ENCODE results near the gene SPRED2.
A peak's percentile ranks its signal among the peaks of the same experiment; 100 is the strongest.

SPRED2 gene

GRCh38 chr2:65326276-65326675 lies 106.1 kb downstream of the SPRED2 start:
- TF ChIP-seq CTCF (IDR thresholded peaks at IDR 0.05; ENCODE audit: insufficient read depth, low read length, poor library complexity, severe bottlenecking) = no peak
- Histone ChIP-seq H3K4me3 (replicated peaks; ENCODE audit: low read depth, low read length) (no peak overlapping the region), H3K27me3 (replicated peaks; ENCODE audit: control insufficient read depth, insufficient read depth, low read length) (no peaks in the 10 kb centered on the region; the same call in 1 of the 2 replicates), H3K36me3 (ENCODE audit: control insufficient read depth, insufficient read depth, low read length) (no peaks in the 10 kb centered on the region)
- DNase-seq (ENCODE audit: extremely low read depth, insufficient read length) = no peak

- TF ChIP-seq CTCF (IDR thresholded peaks at IDR 0.05; ENCODE audit: insufficient read depth, low read length, poor library complexity, severe bottlenecking) = no peak
- no peak overlapping the region for H3K4me3 ChIP-seq (replicated peaks; ENCODE audit: low read depth, low read length)
- no peaks in the 10 kb centered on the region for H3K36me3 ChIP-seq (ENCODE audit: control insufficient read depth, insufficient read depth, low read length)
- no peaks in the 10 kb centered on the region; the same call in 1 of the 2 replicates for H3K27me3 ChIP-seq (replicated peaks; ENCODE audit: control insufficient read depth, insufficient read depth, low read length)
- DNase-seq (ENCODE audit: extremely low read depth, insufficient read length) = no peak
These were observed 107.3 kb downstream of the SPRED2 start for GRCh38 chr2:65325066-65325465.

GRCh38 chr2:65320946-65321345 lies 111.5 kb downstream of the SPRED2 start:
- DNase-seq (ENCODE audit: extremely low read depth, insufficient read length) = no peak
- H3K36me3 ChIP-seq (ENCODE audit: control insufficient read depth, insufficient read depth, low read length) = no peaks in the 10 kb centered on the region
- no peak overlapping the region for H3K4me3 ChIP-seq (replicated peaks; ENCODE audit: low read depth, low read length)
- TF ChIP-seq CTCF (IDR thresholded peaks at IDR 0.05; ENCODE audit: insufficient read depth, low read length, poor library complexity, severe bottlenecking) = no peak
- H3K27me3 ChIP-seq (replicated peaks; ENCODE audit: control insufficient read depth, insufficient read depth, low read length) = no peaks in the 10 kb centered on the region; the same call in 1 of the 2 replicates

- peak; percentile 60 for DNase-seq (ENCODE audit: extremely low read depth, insufficient read length)
- peak; percentile 62 for TF ChIP-seq CTCF (IDR thresholded peaks at IDR 0.05; ENCODE audit: insufficient read depth, low read length, poor library complexity, severe bottlenecking)
- Histone ChIP-seq H3K27me3 (replicated peaks; ENCODE audit: control insufficient read depth, insufficient read depth, low read length) (no peaks in the 10 kb centered on the region; the same call in 1 of the 2 replicates), H3K4me3 (replicated peaks; ENCODE audit: low read depth, low read length) (no peak overlapping the region; the same call in 1 of the 2 replicates), H3K36me3 (ENCODE audit: control insufficient read depth, insufficient read depth, low read length) (no peaks in the 10 kb centered on the region)
These were observed 112.2 kb downstream of the SPRED2 start for GRCh38 chr2:65320042-65320725.

GRCh38 chr2:65319674-65320041 lies 112.7 kb downstream of the SPRED2 start:
- no peak overlapping the region for H3K4me3 ChIP-seq (replicated peaks; ENCODE audit: low read depth, low read length)
- DNase-seq (ENCODE audit: extremely low read depth, insufficient read length) = no peak
- H3K36me3 ChIP-seq (ENCODE audit: control insufficient read depth, insufficient read depth, low read length) = no peaks in the 10 kb centered on the region
- H3K27me3 ChIP-seq (replicated peaks; ENCODE audit: control insufficient read depth, insufficient read depth, low read length) = no peaks in the 10 kb centered on the region
- no peak for TF ChIP-seq CTCF (IDR thresholded peaks at IDR 0.05; ENCODE audit: insufficient read depth, low read length, poor library complexity, severe bottlenecking)
